C4-2B (cell line): ENCODE measurements around the gene FNDC1.

Experiments used
- CTCF ChIP-seq: fragments of 450-650 bp; conservative IDR thresholded peaks from 2 replicates; pipeline ENCODE4 v1.5.1; 2017; ENCODE audit warnings: mild to moderate bottlenecking
- ZFX ChIP-seq: fragments of 450-650 bp; IDR thresholded peaks from 2 replicates; pipeline ENCODE4 v1.6.1; 2017

GRCh38 chr6:159229651-159230051 lies 60.5 kb downstream of the FNDC1 start:
- TF ChIP-seq CTCF = no peak
- no peak for TF ChIP-seq ZFX
